HL-60 (cell line): Measurements from ENCODE around the gene NKAIN4.
"Not testable (repeated sequence)": the region's sequence is repeated elsewhere in the genome, so short reads cannot be mapped to it uniquely, and the experiment has no call there.

Experiments
- DNase-seq, 2 experiments: peaks; one replicate each; pipeline ENCODE4 v3.0.0-alpha.2; 2010 to 2020; ENCODE audit warnings: low read depth in 1 of 2, low spot score in 1 of 2
- H3K27ac ChIP-seq: fragments of 250-450 bp; sonication (Bioruptor Pico); replicated peaks from 2 replicates; pipeline ENCODE4 v1.5.1; 2020; ENCODE audit warnings: mild to moderate bottlenecking, moderate library complexity
- H3K27me3 ChIP-seq: fragments of 250-450 bp; sonication (Bioruptor Pico); 2 replicates; pipeline ENCODE4 v1.5.1; 2021; ENCODE audit warnings: mild to moderate bottlenecking, moderate library complexity; ENCODE audit not compliant: insufficient read depth, poor library complexity, severe bottlenecking
- H3K4me3 ChIP-seq: replicated peaks from 2 replicates; pipeline ENCODE4 v1.5.1; 2011; ENCODE audit warnings: mild to moderate bottlenecking, control low read depth, low read length; ENCODE audit not compliant: insufficient read depth
- GABPA ChIP-seq: IDR thresholded peaks from 2 replicates; pipeline ENCODE4 v1.6.1; 2012; ENCODE audit warnings: low read depth
- POLR2AphosphoS5 ChIP-seq: IDR thresholded peaks from 2 replicates; pipeline ENCODE4 v1.6.1; 2012; ENCODE audit warnings: low read depth
- SPI1 ChIP-seq: IDR thresholded peaks from 2 replicates; pipeline ENCODE4 v1.6.1; 2012; ENCODE audit warnings: low read depth, mild to moderate bottlenecking, borderline replicate concordance
- TF ChIP-seq, protein P1 (sequence below): IDR thresholded peaks from 2 replicates; pipeline ENCODE4 v1.6.1; 2012; ENCODE audit warnings: low read depth; ENCODE audit not compliant: insufficient replicate concordance
- TF ChIP-seq, protein P2 (sequence below): IDR thresholded peaks from one replicate; pipeline ENCODE4 v1.5.1; 2011; ENCODE audit warnings: low read length, control low read depth, inconsistent platforms; ENCODE audit not compliant: insufficient read depth

The NKAIN4 gene

GRCh38 chr20:63253438-63254231 lies 628 bp downstream of the NKAIN4 start:
- no peak overlapping the region for H3K4me3 ChIP-seq
- peaks cover 46% of the 10 kb centered on the region for H3K27me3 ChIP-seq
- TF ChIP-seq POLR2AphosphoS5 (no peak), SPI1 (no peak)
- TF ChIP-seq, protein P1, sequence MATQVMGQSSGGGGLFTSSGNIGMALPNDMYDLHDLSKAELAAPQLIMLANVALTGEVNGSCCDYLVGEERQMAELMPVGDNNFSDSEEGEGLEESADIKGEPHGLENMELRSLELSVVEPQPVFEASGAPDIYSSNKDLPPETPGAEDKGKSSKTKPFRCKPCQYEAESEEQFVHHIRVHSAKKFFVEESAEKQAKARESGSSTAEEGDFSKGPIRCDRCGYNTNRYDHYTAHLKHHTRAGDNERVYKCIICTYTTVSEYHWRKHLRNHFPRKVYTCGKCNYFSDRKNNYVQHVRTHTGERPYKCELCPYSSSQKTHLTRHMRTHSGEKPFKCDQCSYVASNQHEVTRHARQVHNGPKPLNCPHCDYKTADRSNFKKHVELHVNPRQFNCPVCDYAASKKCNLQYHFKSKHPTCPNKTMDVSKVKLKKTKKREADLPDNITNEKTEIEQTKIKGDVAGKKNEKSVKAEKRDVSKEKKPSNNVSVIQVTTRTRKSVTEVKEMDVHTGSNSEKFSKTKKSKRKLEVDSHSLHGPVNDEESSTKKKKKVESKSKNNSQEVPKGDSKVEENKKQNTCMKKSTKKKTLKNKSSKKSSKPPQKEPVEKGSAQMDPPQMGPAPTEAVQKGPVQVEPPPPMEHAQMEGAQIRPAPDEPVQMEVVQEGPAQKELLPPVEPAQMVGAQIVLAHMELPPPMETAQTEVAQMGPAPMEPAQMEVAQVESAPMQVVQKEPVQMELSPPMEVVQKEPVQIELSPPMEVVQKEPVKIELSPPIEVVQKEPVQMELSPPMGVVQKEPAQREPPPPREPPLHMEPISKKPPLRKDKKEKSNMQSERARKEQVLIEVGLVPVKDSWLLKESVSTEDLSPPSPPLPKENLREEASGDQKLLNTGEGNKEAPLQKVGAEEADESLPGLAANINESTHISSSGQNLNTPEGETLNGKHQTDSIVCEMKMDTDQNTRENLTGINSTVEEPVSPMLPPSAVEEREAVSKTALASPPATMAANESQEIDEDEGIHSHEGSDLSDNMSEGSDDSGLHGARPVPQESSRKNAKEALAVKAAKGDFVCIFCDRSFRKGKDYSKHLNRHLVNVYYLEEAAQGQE: no peak
- TF ChIP-seq, protein P2, sequence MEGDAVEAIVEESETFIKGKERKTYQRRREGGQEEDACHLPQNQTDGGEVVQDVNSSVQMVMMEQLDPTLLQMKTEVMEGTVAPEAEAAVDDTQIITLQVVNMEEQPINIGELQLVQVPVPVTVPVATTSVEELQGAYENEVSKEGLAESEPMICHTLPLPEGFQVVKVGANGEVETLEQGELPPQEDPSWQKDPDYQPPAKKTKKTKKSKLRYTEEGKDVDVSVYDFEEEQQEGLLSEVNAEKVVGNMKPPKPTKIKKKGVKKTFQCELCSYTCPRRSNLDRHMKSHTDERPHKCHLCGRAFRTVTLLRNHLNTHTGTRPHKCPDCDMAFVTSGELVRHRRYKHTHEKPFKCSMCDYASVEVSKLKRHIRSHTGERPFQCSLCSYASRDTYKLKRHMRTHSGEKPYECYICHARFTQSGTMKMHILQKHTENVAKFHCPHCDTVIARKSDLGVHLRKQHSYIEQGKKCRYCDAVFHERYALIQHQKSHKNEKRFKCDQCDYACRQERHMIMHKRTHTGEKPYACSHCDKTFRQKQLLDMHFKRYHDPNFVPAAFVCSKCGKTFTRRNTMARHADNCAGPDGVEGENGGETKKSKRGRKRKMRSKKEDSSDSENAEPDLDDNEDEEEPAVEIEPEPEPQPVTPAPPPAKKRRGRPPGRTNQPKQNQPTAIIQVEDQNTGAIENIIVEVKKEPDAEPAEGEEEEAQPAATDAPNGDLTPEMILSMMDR: no peak
- no peak overlapping the region for H3K27ac ChIP-seq
- no peak for DNase-seq

GRCh38 chr20:63253065-63253437 lies 1.2 kb downstream of the NKAIN4 start:
- Histone ChIP-seq H3K4me3 (no peak overlapping the region), H3K27ac (no peak overlapping the region), H3K27me3 (peaks cover 40% of the 10 kb centered on the region)

DNA sequence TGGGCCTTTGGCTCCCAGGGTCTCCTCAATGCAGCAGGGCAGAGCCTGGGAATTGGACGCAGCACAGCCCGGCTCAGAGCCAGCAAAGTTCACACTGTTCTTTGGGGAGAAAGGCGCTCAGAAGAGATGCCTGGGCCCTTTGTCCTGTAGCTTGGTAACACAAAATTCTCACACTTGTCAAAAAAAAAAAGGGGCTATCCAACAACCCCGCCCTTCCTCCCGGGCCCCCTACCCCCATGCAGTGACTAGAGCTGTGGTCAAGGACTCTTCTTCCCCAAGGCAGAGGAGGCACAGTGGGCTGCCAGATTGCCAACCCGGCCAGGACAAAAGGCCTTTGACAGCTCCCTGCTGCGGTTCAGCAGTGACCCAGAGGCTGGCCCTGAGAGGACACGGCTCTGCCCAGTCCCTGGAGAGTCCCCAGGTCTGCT lies 2.0 kb downstream of the NKAIN4 start:
- H3K27me3 ChIP-seq: peaks cover 42% of the 10 kb centered on the region
- no peak for DNase-seq
- H3K27ac ChIP-seq: no peak overlapping the region
- no peak overlapping the region for H3K4me3 ChIP-seq
- TF ChIP-seq GABPA (no peak), POLR2AphosphoS5 (no peak), SPI1 (no peak)
- TF ChIP-seq, protein P2: no peak
- TF ChIP-seq, protein P1: no peak

More at GRCh38 chr20:63253065-63253437, 1.2 kb downstream of the NKAIN4 start:
- TF ChIP-seq, protein P2: no peak
- TF ChIP-seq SPI1: no peak
- TF ChIP-seq, protein P1: no peak
- no peak for TF ChIP-seq POLR2AphosphoS5
- TF ChIP-seq GABPA: no peak
- DNase-seq: no peak

- not testable (repeated sequence) for H3K4me3 ChIP-seq, H3K27ac ChIP-seq
- peaks cover 48% of the 10 kb centered on the region for H3K27me3 ChIP-seq
- DNase-seq: peak in 1 of 2 experiments; percentile 14
These were observed 2.9 kb downstream of the NKAIN4 start for GRCh38 chr20:63251350-63251749.
